GM12864 (cell line): ENCODE results near the gene ZBTB5.
"Not testable (repeated sequence)": the region's sequence is repeated elsewhere in the genome, so short reads cannot be mapped to it uniquely, and the experiment has no call there.

Source experiments
- DNase-seq: peaks from one replicate; pipeline ENCODE4 v3.0.0-alpha.2; 2011; ENCODE audit warnings: low read depth
- H3K4me3 ChIP-seq: 2 replicates; pipeline ENCODE4 v1.5.1; 2011; ENCODE audit warnings: mild to moderate bottlenecking, low read depth, low read length, control low read depth
- TF ChIP-seq, protein P1 (sequence below): IDR thresholded peaks from 2 replicates; pipeline ENCODE4 v1.5.1; 2011; ENCODE audit warnings: low read depth, mild to moderate bottlenecking, moderate library complexity, low read length, control low read depth, inconsistent platforms; ENCODE audit errors: missing control alignments

Gene ZBTB5

DNA sequence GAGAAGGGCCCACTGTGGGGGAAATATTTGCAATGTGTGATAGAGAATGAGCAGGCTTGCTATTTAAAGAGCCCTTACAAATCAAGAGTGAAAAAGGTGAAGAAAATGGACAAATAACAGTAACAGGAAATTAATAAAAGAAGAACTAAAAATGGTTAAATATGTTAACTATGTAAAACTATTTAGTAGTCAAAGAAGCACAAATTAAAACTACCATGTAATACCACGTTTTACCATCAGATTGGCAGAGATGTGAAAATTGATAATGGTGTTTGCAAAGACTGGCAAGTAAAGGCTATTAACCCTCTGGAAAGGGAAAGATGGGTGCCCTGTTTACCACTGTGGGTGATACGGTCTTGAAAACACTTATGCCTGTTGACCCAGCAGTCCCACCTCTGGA is 65.9 kb downstream of the ZBTB5 start:
- TF ChIP-seq, protein P1, sequence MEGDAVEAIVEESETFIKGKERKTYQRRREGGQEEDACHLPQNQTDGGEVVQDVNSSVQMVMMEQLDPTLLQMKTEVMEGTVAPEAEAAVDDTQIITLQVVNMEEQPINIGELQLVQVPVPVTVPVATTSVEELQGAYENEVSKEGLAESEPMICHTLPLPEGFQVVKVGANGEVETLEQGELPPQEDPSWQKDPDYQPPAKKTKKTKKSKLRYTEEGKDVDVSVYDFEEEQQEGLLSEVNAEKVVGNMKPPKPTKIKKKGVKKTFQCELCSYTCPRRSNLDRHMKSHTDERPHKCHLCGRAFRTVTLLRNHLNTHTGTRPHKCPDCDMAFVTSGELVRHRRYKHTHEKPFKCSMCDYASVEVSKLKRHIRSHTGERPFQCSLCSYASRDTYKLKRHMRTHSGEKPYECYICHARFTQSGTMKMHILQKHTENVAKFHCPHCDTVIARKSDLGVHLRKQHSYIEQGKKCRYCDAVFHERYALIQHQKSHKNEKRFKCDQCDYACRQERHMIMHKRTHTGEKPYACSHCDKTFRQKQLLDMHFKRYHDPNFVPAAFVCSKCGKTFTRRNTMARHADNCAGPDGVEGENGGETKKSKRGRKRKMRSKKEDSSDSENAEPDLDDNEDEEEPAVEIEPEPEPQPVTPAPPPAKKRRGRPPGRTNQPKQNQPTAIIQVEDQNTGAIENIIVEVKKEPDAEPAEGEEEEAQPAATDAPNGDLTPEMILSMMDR: no peak
- no peak overlapping the region for H3K4me3 ChIP-seq
- DNase-seq: no peak

DNA sequence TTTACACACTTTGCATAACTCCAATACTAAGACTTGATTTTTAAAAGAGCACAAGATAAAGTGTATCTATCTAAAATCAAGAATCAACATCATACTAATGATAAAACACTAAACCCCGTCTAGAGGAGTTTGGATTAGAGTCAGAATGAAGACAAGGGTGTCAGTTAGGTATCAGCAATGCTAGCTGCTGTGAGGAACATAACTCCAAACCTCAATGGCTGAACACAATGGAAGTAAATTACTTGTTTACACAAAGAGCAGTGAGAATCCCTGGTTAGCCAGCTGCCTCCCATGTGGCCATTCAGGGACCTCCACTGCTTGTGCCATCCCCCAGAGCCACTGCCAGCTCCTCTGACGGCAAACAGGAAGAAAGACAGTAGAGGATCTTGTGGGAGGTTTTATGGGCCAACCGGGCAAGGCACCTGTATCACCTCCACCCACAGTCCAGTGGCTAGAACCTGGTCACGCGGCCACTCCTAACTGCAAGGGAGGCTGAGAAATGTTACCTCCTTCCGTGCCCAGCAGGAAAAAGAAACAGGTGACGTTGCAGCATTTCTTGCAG is 66.7 kb downstream of the ZBTB5 start:
- TF ChIP-seq, protein P1: no peak
- DNase-seq: no peak
- H3K4me3 ChIP-seq: no peak overlapping the region

GRCh38 chr9:37397948-37398347 is 67.3 kb downstream of the ZBTB5 start:
- not testable (repeated sequence) for H3K4me3 ChIP-seq, DNase-seq

- H3K4me3 ChIP-seq: no peak overlapping the region
- no peak for DNase-seq
- TF ChIP-seq, protein P1: no peak
These were observed 69.6 kb downstream of the ZBTB5 start for GRCh38 chr9:37395663-37396062.

GRCh38 chr9:37395229-37395628 is 70.0 kb downstream of the ZBTB5 start:
- TF ChIP-seq, protein P1: no peak
- DNase-seq: no peak
- H3K4me3 ChIP-seq: no peak overlapping the region

DNA sequence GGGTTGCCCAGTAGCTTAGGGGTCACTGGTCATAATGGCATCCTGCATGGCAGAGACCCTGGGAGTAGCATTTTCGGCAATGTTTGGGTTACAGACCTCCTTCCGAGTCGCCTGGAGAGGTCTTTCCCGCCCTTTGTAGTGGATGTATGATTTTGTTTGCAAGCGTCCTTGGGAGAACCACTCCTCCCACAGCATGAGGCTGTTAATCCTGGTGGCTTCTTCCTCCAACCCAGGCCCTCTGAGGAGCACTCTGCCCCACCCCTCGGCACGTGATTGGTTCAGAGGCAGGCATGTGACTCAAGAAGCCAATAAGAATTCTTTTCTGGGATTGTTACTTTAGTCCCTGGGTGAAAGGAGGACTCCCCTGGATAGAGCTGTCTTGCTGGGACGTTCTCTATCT is 73.0 kb downstream of the ZBTB5 start:
- TF ChIP-seq, protein P1: no peak
- DNase-seq: no peak
- no peak overlapping the region for H3K4me3 ChIP-seq

- peak; percentile 92 for DNase-seq
- TF ChIP-seq, protein P1: peak; percentile 81
- H3K4me3 ChIP-seq: no peak overlapping the region
These were observed 74.5 kb downstream of the ZBTB5 start for GRCh38 chr9:37390759-37391158.
